Measurements from ENCODE around the gene USP13.

DNA sequence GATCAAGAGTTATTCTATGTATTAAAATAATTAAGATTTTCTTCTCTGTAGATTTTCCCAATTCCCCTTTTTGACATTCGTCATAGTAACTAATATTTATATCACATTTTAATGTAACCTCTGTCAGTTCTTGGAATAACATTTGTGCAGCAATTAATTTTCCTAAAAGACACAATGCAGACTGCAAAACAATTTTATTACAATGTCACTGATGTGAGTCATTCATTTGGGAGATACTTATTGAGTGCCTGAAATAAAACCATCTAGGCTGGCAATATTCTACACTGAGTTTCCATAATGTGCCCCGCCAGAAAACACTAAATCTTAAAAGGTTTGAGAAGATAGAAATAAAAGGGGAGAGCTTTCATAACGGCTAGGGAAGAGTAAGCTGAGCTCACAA is 6.7 kb upstream of the USP13 start:
- TF ChIP-seq, protein P1, sequence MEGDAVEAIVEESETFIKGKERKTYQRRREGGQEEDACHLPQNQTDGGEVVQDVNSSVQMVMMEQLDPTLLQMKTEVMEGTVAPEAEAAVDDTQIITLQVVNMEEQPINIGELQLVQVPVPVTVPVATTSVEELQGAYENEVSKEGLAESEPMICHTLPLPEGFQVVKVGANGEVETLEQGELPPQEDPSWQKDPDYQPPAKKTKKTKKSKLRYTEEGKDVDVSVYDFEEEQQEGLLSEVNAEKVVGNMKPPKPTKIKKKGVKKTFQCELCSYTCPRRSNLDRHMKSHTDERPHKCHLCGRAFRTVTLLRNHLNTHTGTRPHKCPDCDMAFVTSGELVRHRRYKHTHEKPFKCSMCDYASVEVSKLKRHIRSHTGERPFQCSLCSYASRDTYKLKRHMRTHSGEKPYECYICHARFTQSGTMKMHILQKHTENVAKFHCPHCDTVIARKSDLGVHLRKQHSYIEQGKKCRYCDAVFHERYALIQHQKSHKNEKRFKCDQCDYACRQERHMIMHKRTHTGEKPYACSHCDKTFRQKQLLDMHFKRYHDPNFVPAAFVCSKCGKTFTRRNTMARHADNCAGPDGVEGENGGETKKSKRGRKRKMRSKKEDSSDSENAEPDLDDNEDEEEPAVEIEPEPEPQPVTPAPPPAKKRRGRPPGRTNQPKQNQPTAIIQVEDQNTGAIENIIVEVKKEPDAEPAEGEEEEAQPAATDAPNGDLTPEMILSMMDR (IDR thresholded peaks at IDR 0.05): no peak
- TF ChIP-seq EP300 (IDR thresholded peaks at IDR 0.05) (no peak), POLR2AphosphoS5 (IDR thresholded peaks at IDR 0.05) (no peak)
